Measurements from ENCODE around the gene ZNF430. TPM values are rescaled to one million over a fixed set of nuclear protein-coding genes. Genes with fewer than 3 reads are reported as not detected.

ZNF430 gene
- total RNA-seq, 1 experiment from 2014 or later = 7.4 TPM

DNA sequence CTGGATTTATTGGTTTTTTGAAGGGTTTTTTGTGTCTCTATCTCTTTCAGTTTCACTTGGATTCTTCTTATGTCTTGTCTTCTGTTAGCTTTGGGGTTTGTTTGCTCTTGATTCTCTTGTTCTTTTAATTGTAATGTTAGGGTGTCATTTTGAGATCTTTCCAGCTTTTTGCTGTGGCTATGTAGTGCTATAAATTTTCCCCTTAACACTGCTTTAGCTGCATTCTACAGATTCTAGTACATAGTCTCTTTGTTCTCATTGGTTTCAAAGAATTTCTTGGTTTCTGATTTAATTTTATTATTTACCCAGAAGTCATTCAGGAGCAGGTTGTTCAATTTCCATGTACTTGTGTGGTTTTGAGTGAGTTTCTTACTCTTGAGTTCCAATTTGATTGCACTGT lies 24.6 kb downstream of the ZNF430 start:
- Histone ChIP-seq H3K79me2 (ENCODE audit: low read depth) (no peaks in the 10 kb centered on the region), H4K20me1 (ENCODE audit: insufficient read depth) (no peaks in the 10 kb centered on the region), H3K27me3 (ENCODE audit: insufficient read depth, low read depth) (no peaks in the 10 kb centered on the region), H3K36me3 (ENCODE audit: low read depth) (peaks cover 8% of the 10 kb centered on the region; the same call in 1 of the 2 replicates), H3F3A (ENCODE audit: insufficient read depth, low read depth) (no peaks in the 10 kb centered on the region), H3K27ac (no peak overlapping the region), H2AFZ (no peak overlapping the region), H3K4me2 (no peak overlapping the region), H3K4me1 (replicated peaks; ENCODE audit: insufficient read depth) (no peaks in the 10 kb centered on the region), H3K9me3 (ENCODE audit: insufficient read depth, low read depth) (peaks cover 9% of the 10 kb centered on the region; the same call in 1 of the 2 replicates), H3K9me2 (ENCODE audit: insufficient read depth) (no peaks in the 10 kb centered on the region), H3K4me3 (no peak overlapping the region)
- intact Hi-C loops (cut with micrococcal nuclease; ENCODE audit: unreplicated experiment) = no loop called here
- no peak for TF ChIP-seq EZH2 (IDR thresholded peaks at IDR 0.05; ENCODE audit: low read depth)
- TF ChIP-seq, protein P1, sequence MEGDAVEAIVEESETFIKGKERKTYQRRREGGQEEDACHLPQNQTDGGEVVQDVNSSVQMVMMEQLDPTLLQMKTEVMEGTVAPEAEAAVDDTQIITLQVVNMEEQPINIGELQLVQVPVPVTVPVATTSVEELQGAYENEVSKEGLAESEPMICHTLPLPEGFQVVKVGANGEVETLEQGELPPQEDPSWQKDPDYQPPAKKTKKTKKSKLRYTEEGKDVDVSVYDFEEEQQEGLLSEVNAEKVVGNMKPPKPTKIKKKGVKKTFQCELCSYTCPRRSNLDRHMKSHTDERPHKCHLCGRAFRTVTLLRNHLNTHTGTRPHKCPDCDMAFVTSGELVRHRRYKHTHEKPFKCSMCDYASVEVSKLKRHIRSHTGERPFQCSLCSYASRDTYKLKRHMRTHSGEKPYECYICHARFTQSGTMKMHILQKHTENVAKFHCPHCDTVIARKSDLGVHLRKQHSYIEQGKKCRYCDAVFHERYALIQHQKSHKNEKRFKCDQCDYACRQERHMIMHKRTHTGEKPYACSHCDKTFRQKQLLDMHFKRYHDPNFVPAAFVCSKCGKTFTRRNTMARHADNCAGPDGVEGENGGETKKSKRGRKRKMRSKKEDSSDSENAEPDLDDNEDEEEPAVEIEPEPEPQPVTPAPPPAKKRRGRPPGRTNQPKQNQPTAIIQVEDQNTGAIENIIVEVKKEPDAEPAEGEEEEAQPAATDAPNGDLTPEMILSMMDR (conservative IDR thresholded peaks at IDR 0.05) = no peak
- ChIA-PET POLR2A (ENCODE audit: unreplicated experiment) (no interaction called here), CTCF (no interaction called here)
- no TSS peak for BruUV-seq (replicated peaks)
- no peak for DNase-seq

DNA sequence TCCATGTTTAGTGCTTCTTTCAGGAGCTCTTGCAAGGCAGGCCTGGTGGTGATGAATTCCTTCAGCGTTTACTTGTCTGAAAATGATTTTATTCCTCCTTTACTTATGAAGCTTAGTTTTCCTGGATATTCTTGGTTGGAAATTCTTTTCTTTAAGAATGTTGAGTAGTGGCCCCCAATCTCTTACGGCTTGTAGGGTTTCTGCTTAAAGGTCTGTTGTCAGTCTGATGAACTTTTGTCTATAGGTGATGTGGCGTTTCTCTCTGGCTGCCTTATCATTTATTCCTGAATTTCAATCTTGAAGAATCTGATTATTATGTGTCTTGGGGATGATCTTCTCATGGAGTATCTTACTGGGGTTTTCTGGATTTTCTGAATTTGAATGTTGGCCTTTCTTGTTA lies 26.0 kb downstream of the ZNF430 start:
- TF ChIP-seq, protein P1 (conservative IDR thresholded peaks at IDR 0.05) = no peak
- TF ChIP-seq EZH2 (IDR thresholded peaks at IDR 0.05; ENCODE audit: low read depth) = no peak
- no peak for DNase-seq
- no peaks in the 10 kb centered on the region for H3K79me2 ChIP-seq (ENCODE audit: low read depth)
- no peaks in the 10 kb centered on the region for H3F3A ChIP-seq (ENCODE audit: insufficient read depth, low read depth)
- intact Hi-C loops (cut with micrococcal nuclease; ENCODE audit: unreplicated experiment) = no loop called here
- H3K9me3 ChIP-seq (ENCODE audit: insufficient read depth, low read depth) = peaks cover 15% of the 10 kb centered on the region
- ChIA-PET POLR2A (ENCODE audit: unreplicated experiment) (no interaction called here), CTCF (no interaction called here)
- H4K20me1 ChIP-seq (ENCODE audit: insufficient read depth) = no peaks in the 10 kb centered on the region
- peaks cover 8% of the 10 kb centered on the region; the same call in 1 of the 2 replicates for H3K36me3 ChIP-seq (ENCODE audit: low read depth)
- no peaks in the 10 kb centered on the region for H3K9me2 ChIP-seq (ENCODE audit: insufficient read depth)
- no TSS peak for BruUV-seq (replicated peaks)
- H3K4me3 ChIP-seq = no peak overlapping the region
- H3K4me1 ChIP-seq (replicated peaks; ENCODE audit: insufficient read depth) = no peaks in the 10 kb centered on the region
- no peak overlapping the region for H3K4me2 ChIP-seq
- H3K27ac ChIP-seq = no peak overlapping the region
- H3K27me3 ChIP-seq (ENCODE audit: insufficient read depth, low read depth) = no peaks in the 10 kb centered on the region
- no peak overlapping the region for H2AFZ ChIP-seq

DNA sequence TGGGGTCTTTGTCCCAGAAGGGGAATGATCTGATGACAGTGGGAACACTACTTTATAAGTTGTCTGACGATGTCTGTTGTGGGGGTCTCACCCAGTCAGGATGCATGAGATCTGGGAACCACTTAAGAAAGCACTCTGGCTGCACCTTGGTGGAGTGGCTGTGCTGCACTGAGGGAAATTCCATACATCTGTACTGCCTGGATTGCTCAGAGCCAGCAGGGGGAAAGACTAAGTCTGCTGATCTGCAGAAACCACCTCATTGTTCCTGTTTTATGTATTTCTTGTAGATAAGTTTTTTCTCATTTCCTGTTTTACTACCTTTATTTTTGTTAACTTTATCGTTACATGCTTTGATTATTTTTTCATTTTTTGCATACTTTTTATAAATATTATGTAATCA lies 27.3 kb downstream of the ZNF430 start:
- BruUV-seq (replicated peaks) = no TSS peak
- TF ChIP-seq EZH2 (IDR thresholded peaks at IDR 0.05; ENCODE audit: low read depth) = no peak
- TF ChIP-seq, protein P1 (conservative IDR thresholded peaks at IDR 0.05) = no peak
- Histone ChIP-seq H2AFZ (no peak overlapping the region), H3F3A (ENCODE audit: insufficient read depth, low read depth) (no peaks in the 10 kb centered on the region), H3K9me3 (ENCODE audit: insufficient read depth, low read depth) (peaks cover 22% of the 10 kb centered on the region), H3K27ac (no peak overlapping the region), H4K20me1 (ENCODE audit: insufficient read depth) (no peaks in the 10 kb centered on the region), H3K4me2 (no peak overlapping the region), H3K27me3 (ENCODE audit: insufficient read depth, low read depth) (no peaks in the 10 kb centered on the region), H3K4me1 (replicated peaks; ENCODE audit: insufficient read depth) (no peaks in the 10 kb centered on the region), H3K36me3 (ENCODE audit: low read depth) (peaks cover 18% of the 10 kb centered on the region), H3K79me2 (ENCODE audit: low read depth) (no peaks in the 10 kb centered on the region), H3K9me2 (ENCODE audit: insufficient read depth) (no peaks in the 10 kb centered on the region), H3K4me3 (no peak overlapping the region)
- ChIA-PET CTCF (no interaction called here), POLR2A (ENCODE audit: unreplicated experiment) (no interaction called here)
- intact Hi-C loops (cut with micrococcal nuclease; ENCODE audit: unreplicated experiment) = no loop called here
- no peak for DNase-seq

All from PC-9 (cell line).